ENCODE results near the gene DISP2. TPM values are rescaled to one million over a fixed set of nuclear protein-coding genes. Genes with fewer than 3 reads are reported as not detected.

The DISP2 gene
- total RNA-seq, 1 donor from 2014 or later = 0.60 TPM

- DNase-seq (ENCODE audit: low spot score) = no peak
Measured at GRCh38 chr15:40365016-40365415, 7.0 kb downstream of the DISP2 start.

GRCh38 chr15:40365624-40366456, 7.8 kb downstream of the DISP2 start:
- no peak for DNase-seq (ENCODE audit: low spot score)

DNA sequence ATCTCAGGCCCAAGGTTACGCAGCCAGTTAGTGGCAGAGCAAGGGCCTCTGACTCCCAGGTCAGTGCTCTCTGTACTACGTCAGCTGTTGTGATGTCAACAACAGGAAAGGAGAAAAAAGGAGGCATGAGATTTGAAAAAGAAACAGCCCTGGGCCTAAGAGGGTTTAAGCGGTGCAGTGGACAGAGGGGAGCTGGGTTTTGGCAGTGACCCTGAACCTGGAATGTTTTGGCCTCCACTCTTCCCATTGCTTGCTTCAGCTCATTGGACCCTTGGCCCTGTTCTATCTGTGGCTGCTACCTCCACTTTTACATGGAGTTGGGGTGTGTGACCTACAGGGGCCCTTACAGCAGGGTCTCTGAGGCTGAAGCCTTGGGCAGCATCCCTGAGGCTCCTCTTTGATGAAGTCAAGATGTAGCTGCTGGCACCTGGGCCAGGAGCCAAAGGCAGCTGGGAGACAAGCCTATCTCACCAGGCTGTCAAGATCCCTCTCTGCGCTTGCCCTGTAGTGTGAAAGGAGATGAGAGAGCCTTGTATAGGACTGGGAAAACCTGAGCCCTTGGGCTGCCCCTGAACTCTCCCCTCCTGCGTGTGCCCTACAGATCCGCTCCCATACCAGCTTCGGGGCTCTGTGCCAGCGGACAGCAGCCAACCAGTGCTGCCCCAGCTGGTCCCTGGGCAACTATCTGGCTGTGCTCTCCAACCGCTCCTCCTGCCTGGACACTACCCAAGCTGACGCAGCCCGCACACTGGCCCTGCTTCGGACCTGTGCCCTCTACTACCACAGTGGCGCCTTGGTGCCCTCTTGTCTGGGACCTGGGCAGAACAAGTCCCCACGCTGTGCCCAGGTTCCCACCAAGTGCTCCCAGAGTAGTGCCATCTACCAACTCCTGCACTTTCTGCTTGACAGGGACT, 8.7 kb downstream of the DISP2 start:
- no peak for DNase-seq (ENCODE audit: low spot score)

- no peak for DNase-seq (ENCODE audit: low spot score)
Measured at GRCh38 chr15:40367371-40367685, 9.3 kb downstream of the DISP2 start.

GRCh38 chr15:40367686-40368611, 9.9 kb downstream of the DISP2 start:
- DNase-seq (ENCODE audit: low spot score) = peak; percentile 81

GRCh38 chr15:40368719-40369473, 10.9 kb downstream of the DISP2 start:
- no peak for DNase-seq (ENCODE audit: low spot score)

- DNase-seq (ENCODE audit: low spot score) = no peak
Measured at GRCh38 chr15:40369474-40369869, 11.5 kb downstream of the DISP2 start.

DNA sequence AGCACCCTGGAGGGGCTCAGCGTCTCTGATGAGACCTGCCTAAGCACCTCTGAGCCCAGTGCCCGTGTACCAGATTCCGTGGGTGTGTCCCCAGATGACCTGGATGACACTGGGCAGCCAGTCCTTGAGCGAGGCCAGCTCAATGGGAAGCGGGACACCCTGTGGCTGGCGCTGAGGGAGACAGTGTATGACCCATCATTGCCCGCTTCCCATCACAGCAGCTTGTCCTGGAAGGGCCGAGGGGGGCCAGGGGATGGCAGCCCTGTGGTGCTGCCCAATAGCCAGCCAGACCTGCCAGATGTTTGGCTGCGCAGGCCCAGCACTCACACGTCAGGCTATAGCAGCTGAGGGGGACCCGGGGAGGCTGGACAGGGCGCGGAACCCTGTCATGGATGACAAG, 12.0 kb downstream of the DISP2 start:
- DNase-seq (ENCODE audit: low spot score) = no peak

GRCh38 chr15:40372981-40373380, 15.0 kb downstream of the DISP2 start:
- DNase-seq (ENCODE audit: low spot score) = no peak

GRCh38 chr15:40377606-40378005, 19.6 kb downstream of the DISP2 start:
- DNase-seq (ENCODE audit: low spot score) = no peak

DNA sequence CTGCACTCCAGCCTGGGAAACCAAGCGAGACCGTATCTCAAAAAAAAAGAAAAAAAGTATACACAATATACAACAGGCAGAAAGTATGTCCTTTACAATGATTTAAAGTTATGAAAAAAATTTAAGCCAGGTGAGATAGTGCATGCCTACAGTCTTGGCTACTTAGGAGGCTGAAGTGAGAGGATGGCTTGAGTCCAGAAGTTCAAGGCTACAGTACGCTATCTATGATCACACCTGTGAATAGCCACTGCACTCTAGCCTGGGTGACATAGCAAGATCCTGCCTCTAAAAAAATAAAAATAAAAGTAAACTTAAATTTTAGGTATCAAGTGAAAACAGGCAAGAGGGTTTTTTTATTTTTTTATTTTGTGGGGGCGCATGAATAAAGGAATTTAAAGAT, 21.4 kb downstream of the DISP2 start:
- no peak for DNase-seq (ENCODE audit: low spot score)

- DNase-seq (ENCODE audit: low spot score) = peak; percentile 72
Measured at GRCh38 chr15:40379853-40380252, 21.8 kb downstream of the DISP2 start.

GRCh38 chr15:40380636-40381035, 22.6 kb downstream of the DISP2 start:
- DNase-seq (ENCODE audit: low spot score) = no peak

DNA sequence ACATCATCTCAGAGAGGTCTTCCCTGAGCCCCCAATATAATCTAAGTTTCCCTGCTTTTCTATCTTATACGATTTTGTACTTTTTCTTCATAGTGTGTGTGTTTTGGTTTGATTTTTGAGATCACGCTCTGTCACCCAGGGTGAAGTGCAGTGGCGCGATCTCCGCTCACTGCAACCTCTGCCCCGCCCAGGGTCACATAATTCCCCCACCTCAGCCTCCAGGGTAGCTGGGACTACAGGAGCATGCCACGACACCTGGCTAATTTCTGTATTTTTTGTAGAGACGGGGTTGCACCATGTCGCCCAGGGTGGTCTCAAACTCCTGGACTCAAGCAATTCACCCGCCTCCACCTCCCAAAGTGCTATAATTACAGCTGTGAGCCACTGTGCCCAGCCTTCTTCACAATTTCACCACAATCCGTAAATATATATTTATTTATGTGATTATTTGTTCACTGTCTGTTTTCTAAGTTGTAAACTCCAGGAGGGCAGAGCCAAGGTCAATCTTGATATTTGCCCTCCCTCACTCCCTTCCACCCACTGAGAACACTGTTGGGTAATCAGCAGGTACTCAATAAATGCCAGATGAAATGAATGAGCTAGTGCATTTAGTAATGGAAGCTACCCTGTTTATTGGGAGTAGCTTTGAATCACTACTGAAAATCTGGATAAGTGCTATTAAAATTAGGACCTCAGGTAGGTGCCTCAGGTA, 24.0 kb downstream of the DISP2 start:
- DNase-seq (ENCODE audit: low spot score) = no peak

GRCh38 chr15:40382580-40383456, 24.8 kb downstream of the DISP2 start, which contains the start of gene KNSTRN:
KNSTRN (plus strand) TSS chr15:40382721; CDS start chr15:40382836, 115 bp downstream.
- DNase-seq (ENCODE audit: low spot score) = peak; percentile 93

GRCh38 chr15:40386480-40386879, 28.5 kb downstream of the DISP2 start:
- no peak for DNase-seq (ENCODE audit: low spot score)

DNA sequence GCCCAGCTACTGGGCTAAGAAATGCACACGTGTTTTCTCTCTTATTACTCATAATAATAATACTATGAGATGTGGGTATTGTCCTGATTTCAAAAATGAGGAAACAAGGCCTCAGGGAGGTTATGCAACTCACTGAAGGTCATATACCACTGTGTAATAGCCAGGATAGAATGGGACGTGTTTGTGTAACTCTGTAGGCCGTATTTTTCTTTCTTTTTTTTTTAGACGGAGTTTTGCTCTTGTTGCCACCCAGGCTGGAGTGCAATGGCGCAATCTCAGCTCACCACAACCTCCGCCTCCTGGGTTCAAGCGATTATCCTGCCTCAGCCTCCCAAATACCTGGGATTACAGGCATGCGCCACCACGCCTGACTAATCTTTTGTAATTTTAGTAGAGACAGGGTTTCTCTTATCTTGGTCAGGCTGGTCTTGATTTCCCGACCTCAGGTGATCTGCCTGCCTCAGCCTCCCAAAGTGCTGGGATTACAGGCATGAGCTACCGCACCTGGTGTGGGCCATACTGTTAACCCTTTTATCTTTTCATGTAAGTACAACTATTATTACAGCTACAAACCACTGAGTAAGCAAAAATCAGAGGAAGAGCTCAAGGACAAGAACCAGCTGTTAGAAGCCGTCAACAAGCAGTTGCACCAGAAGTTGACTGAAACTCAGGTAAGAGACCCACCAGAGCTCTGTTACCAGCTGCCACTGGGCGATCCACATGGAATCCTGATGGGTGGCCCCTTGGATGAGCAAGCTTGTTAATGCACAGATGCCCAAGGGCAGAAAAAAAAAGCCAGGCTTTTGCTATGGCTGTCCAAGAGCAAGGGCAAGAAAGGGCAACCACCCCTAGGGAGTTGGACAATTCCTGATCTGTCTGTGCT, 31.2 kb downstream of the DISP2 start:
- no peak for DNase-seq (ENCODE audit: low spot score)

All from ureter (tissue), 1 donor.